Neural cell (in vitro differentiated cells): Measurements from ENCODE around the gene RPL14. TPM values are rescaled to one million over a fixed set of nuclear protein-coding genes. Genes with fewer than 3 reads are reported as not detected.
"Not testable (repeated sequence)": the region's sequence is repeated elsewhere in the genome, so short reads cannot be mapped to it uniquely, and the experiment has no call there.

Experiments used
- H2AFZ ChIP-seq: fragments of 200-600, 300-800 bp; sonication (generic), shearing (Covaris generic); 2 replicates; pipeline ENCODE4 v1.6.0; 2014; ENCODE audit warnings: low read depth, mild to moderate bottlenecking, antibody characterized with exemption, low read length, moderate library complexity
- H3F3A ChIP-seq: fragments of 200-600 bp; shearing (Covaris generic); 2 replicates; pipeline ENCODE4 v1.6.1; 2016; ENCODE audit warnings: mild to moderate bottlenecking, moderate library complexity, mixed read lengths, antibody characterized with exemption, low read length; ENCODE audit not compliant: insufficient read depth, poor library complexity, severe bottlenecking
- H3K27ac ChIP-seq: fragments of 200-600, 300-800 bp; sonication (generic), shearing (Covaris generic); 2 replicates; pipeline ENCODE4 v1.5.1; 2014; ENCODE audit warnings: mild to moderate bottlenecking, low read length, moderate library complexity
- H3K27me3 ChIP-seq: fragments of 300-800, 200-600 bp; sonication (generic), shearing (Covaris generic); 2 replicates; pipeline ENCODE4 v1.6.0; 2014; ENCODE audit warnings: mild to moderate bottlenecking, low read depth, low read length, moderate library complexity; ENCODE audit not compliant: insufficient read depth
- H3K36me3 ChIP-seq: fragments of 300-800, 200-600 bp; sonication (generic), shearing (Covaris generic); 2 replicates; pipeline ENCODE4 v1.5.1; 2014; ENCODE audit warnings: mild to moderate bottlenecking, antibody characterized with exemption, low read length, moderate library complexity; ENCODE audit not compliant: insufficient read depth
- H3K4me2 ChIP-seq: fragments of 300-800, 200-600 bp; sonication (generic), shearing (Covaris generic); 2 replicates; pipeline ENCODE4 v1.6.0; 2014; ENCODE audit warnings: mild to moderate bottlenecking, low read length
- H3K4me3 ChIP-seq: fragments of 300-800, 200-600 bp; sonication (generic), shearing (Covaris generic); 2 replicates; pipeline ENCODE4 v1.5.1; 2014; ENCODE audit warnings: mild to moderate bottlenecking, low read length, moderate library complexity
- H3K79me2 ChIP-seq: fragments of 200-600 bp; shearing (Covaris generic); replicated peaks from 2 replicates; pipeline ENCODE4 v1.6.0; 2014; ENCODE audit warnings: mild to moderate bottlenecking, low read length, moderate library complexity; ENCODE audit not compliant: insufficient read depth
- H3K9ac ChIP-seq: fragments of 300-800, 200-600 bp; sonication (generic), shearing (Covaris generic); 2 replicates; pipeline ENCODE4 v1.6.1; 2016; ENCODE audit warnings: mild to moderate bottlenecking, low read length, mixed read lengths
- H3K9me2 ChIP-seq: fragments of 200-600 bp; shearing (Covaris generic); 2 replicates; pipeline ENCODE4 v1.6.1; 2016; ENCODE audit warnings: mild to moderate bottlenecking, low read length, mixed read lengths; ENCODE audit not compliant: insufficient read depth
- H3K9me3 ChIP-seq: fragments of 200-600, 300-800 bp; sonication (generic), shearing (Covaris generic); 2 replicates; pipeline ENCODE4 v1.6.1; 2016; ENCODE audit warnings: mild to moderate bottlenecking, mixed run types, low read length, moderate library complexity, mixed read lengths
- H4K20me1 ChIP-seq: fragments of 200-600 bp; shearing (Covaris generic); 2 replicates; pipeline ENCODE4 v1.6.1; 2016; ENCODE audit warnings: mild to moderate bottlenecking, mixed run types; ENCODE audit not compliant: insufficient read depth
- EP300 ChIP-seq: fragments of 450-650 bp; conservative IDR thresholded peaks from 2 replicates; pipeline ENCODE4 v1.6.1; 2014; ENCODE audit warnings: antibody characterized with exemption, mild to moderate bottlenecking, moderate library complexity; ENCODE audit not compliant: poor library complexity, severe bottlenecking
- EZH2 ChIP-seq: fragments of 200-600, 300-800 bp; shearing (Covaris generic), sonication (generic); IDR thresholded peaks from 2 replicates; pipeline ENCODE4 v1.6.1; 2014; ENCODE audit warnings: antibody characterized with exemption, low read length, borderline replicate concordance, mild to moderate bottlenecking; ENCODE audit not compliant: insufficient read depth, poor library complexity, severe bottlenecking
- MXI1 ChIP-seq: fragments of 450-650 bp; conservative IDR thresholded peaks from 2 replicates; pipeline ENCODE4 v1.6.1; 2014; ENCODE audit warnings: antibody characterized with exemption, mild to moderate bottlenecking; ENCODE audit not compliant: poor library complexity, severe bottlenecking
- POLR2AphosphoS5 ChIP-seq: IDR thresholded peaks from 2 replicates; pipeline ENCODE4 v1.6.1; 2012
- RAD21 ChIP-seq: fragments of 450-650 bp; conservative IDR thresholded peaks from 2 replicates; pipeline ENCODE4 v1.6.1; 2014; ENCODE audit warnings: antibody characterized with exemption, mild to moderate bottlenecking, moderate library complexity
- SMC3 ChIP-seq: fragments of 450-650 bp; conservative IDR thresholded peaks from 2 replicates; pipeline ENCODE4 v1.6.1; 2014; ENCODE audit warnings: antibody characterized with exemption, mild to moderate bottlenecking, moderate library complexity; ENCODE audit not compliant: poor library complexity
- TAF1 ChIP-seq: IDR thresholded peaks from 2 replicates; pipeline ENCODE4 v1.6.1; 2012; ENCODE audit warnings: low read depth
- polyA plus RNA-seq: library from polyadenylated mRNA; depleted of rRNA; stranded (reverse); fragments of >200 nt; gene quantifications from 2 replicates; pipeline ENCODE4 v1.2.3, GENCODE V29; 2014
- TF ChIP-seq, protein P1 (sequence below): fragments of 450-650 bp; IDR thresholded peaks from 2 replicates; pipeline ENCODE4 v1.5.1; 2014; ENCODE audit warnings: antibody characterized with exemption, mild to moderate bottlenecking, moderate library complexity; ENCODE audit not compliant: poor library complexity, severe bottlenecking
- TF ChIP-seq, protein P2 (sequence below): IDR thresholded peaks from 2 replicates; pipeline ENCODE4 v1.6.1; 2012; ENCODE audit warnings: borderline replicate concordance

The RPL14 gene
- polyA plus RNA-seq, 1 donor from 2014 or later = 273 TPM

DNA sequence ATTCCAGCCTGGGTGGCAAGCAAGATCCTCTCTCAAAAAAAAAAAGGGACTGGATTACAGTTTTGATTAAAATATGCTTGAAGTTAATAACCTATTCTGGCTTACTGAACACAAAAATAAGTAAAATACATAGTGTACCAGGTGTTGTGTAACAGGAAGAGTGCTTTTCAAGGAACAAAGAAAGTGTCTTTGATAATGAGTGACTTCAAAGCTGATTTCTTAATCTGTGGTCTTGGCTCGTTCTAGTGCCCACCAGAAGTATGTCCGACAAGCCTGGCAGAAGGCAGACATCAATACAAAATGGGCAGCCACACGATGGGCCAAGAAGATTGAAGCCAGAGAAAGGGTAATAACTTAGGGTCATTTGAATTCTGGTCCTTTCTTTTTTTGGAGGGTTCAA is 4.0 kb downstream of the RPL14 start:
- Histone ChIP-seq H3K27me3 (no peaks in the 10 kb centered on the region), H3K79me2 (peaks cover 24% of the 10 kb centered on the region), H3K4me3 (no peak overlapping the region), H3K9me2 (no peaks in the 10 kb centered on the region), H3K9ac (no peak overlapping the region), H3K4me2 (no peak overlapping the region), H3F3A (no peaks in the 10 kb centered on the region), H3K36me3 (peaks cover 4% of the 10 kb centered on the region), H2AFZ (no peak overlapping the region), H4K20me1 (no peaks in the 10 kb centered on the region), H3K27ac (no peak overlapping the region), H3K9me3 (no peaks in the 10 kb centered on the region)
- no peak for TF ChIP-seq TAF1
- no peak for TF ChIP-seq EP300
- no peak for TF ChIP-seq EZH2
- TF ChIP-seq, protein P1, sequence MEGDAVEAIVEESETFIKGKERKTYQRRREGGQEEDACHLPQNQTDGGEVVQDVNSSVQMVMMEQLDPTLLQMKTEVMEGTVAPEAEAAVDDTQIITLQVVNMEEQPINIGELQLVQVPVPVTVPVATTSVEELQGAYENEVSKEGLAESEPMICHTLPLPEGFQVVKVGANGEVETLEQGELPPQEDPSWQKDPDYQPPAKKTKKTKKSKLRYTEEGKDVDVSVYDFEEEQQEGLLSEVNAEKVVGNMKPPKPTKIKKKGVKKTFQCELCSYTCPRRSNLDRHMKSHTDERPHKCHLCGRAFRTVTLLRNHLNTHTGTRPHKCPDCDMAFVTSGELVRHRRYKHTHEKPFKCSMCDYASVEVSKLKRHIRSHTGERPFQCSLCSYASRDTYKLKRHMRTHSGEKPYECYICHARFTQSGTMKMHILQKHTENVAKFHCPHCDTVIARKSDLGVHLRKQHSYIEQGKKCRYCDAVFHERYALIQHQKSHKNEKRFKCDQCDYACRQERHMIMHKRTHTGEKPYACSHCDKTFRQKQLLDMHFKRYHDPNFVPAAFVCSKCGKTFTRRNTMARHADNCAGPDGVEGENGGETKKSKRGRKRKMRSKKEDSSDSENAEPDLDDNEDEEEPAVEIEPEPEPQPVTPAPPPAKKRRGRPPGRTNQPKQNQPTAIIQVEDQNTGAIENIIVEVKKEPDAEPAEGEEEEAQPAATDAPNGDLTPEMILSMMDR = no peak
- TF ChIP-seq POLR2AphosphoS5 = no peak
- TF ChIP-seq, protein P2, sequence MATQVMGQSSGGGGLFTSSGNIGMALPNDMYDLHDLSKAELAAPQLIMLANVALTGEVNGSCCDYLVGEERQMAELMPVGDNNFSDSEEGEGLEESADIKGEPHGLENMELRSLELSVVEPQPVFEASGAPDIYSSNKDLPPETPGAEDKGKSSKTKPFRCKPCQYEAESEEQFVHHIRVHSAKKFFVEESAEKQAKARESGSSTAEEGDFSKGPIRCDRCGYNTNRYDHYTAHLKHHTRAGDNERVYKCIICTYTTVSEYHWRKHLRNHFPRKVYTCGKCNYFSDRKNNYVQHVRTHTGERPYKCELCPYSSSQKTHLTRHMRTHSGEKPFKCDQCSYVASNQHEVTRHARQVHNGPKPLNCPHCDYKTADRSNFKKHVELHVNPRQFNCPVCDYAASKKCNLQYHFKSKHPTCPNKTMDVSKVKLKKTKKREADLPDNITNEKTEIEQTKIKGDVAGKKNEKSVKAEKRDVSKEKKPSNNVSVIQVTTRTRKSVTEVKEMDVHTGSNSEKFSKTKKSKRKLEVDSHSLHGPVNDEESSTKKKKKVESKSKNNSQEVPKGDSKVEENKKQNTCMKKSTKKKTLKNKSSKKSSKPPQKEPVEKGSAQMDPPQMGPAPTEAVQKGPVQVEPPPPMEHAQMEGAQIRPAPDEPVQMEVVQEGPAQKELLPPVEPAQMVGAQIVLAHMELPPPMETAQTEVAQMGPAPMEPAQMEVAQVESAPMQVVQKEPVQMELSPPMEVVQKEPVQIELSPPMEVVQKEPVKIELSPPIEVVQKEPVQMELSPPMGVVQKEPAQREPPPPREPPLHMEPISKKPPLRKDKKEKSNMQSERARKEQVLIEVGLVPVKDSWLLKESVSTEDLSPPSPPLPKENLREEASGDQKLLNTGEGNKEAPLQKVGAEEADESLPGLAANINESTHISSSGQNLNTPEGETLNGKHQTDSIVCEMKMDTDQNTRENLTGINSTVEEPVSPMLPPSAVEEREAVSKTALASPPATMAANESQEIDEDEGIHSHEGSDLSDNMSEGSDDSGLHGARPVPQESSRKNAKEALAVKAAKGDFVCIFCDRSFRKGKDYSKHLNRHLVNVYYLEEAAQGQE = no peak

DNA sequence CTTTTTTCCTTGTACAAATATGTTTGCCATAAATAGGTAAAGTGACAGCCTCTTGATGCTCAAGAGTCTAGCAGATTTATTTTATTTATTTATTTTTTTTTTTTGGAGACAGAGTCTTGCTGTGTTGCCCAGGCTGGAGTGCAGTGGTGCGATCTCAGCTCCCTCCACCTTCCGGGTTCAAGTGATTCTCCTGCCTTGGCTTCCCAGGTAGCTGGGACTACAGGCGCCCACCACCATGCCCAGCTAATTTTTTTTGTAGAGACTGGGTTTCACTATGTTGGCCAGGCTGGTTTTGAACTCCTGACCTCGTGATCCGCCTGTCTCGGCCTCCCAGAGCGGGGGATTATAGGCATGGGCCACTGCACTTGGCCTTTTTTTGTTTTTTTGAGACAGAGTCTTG is 5.7 kb downstream of the RPL14 start:
- H3K4me2 ChIP-seq, H2AFZ ChIP-seq, H3K9me2 ChIP-seq, H3K27ac ChIP-seq, H3K36me3 ChIP-seq, H3K9ac ChIP-seq, H3F3A ChIP-seq, H3K4me3 ChIP-seq, H3K27me3 ChIP-seq, H4K20me1 ChIP-seq, H3K9me3 ChIP-seq: not testable (repeated sequence)
- peaks cover 18% of the 10 kb centered on the region for H3K79me2 ChIP-seq

DNA sequence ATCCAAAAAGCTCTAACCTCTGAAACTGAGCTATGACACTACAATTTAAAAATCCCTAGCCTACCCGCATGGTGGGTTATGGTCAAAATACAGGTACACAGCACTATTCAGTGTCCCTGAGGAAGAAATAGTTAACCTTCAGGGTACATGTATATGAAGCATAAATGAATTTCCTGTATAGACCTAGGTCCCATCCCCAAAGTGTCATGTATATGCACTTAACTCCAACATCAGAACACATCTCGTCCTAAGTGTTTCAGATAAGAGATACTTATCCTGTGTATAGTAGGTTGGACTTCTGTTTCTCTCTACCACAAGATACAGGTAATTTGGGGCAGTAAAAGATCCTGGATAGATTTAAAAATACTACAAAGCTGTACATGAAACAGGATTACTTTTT is 6.4 kb downstream of the RPL14 start:
- Histone ChIP-seq H4K20me1 (no peaks in the 10 kb centered on the region), H3K27ac (no peak overlapping the region), H3K4me2 (no peak overlapping the region), H2AFZ (no peak overlapping the region), H3K9me3 (no peaks in the 10 kb centered on the region), H3K79me2 (peaks cover 11% of the 10 kb centered on the region), H3K9ac (no peak overlapping the region), H3K27me3 (no peaks in the 10 kb centered on the region), H3K36me3 (peaks cover 4% of the 10 kb centered on the region), H3K9me2 (no peaks in the 10 kb centered on the region), H3F3A (no peaks in the 10 kb centered on the region), H3K4me3 (no peak overlapping the region)
- TF ChIP-seq, protein P2 = no peak
- TF ChIP-seq EP300 (no peak), RAD21 (no peak), TAF1 (no peak), SMC3 (no peak), POLR2AphosphoS5 (no peak), MXI1 (no peak)
- TF ChIP-seq, protein P1 = no peak
